Liver (tissue), 9 donors: Measurements from ENCODE around the gene ROR1. TPM values are rescaled to one million over a fixed set of nuclear protein-coding genes. Genes with fewer than 3 reads are reported as not detected.

Experiments used
- DNase-seq: peaks from one replicate; pipeline ENCODE4 v3.0.0-alpha.2; 2017; ENCODE audit warnings: low spot score
- H3K27ac ChIP-seq, 2 donors: one replicate each; pipeline ENCODE4 v1.7.0; 2013; ENCODE audit warnings: inconsistent platforms in 2 of 2, low read length in 2 of 2, control low read depth in 1 of 2, low read depth in 1 of 2, mild to moderate bottlenecking in 1 of 2
- H3K27me3 ChIP-seq, 4 donors: one replicate each; pipeline versions ENCODE4 v1.6.1 to v1.7.0; 2013; ENCODE audit warnings: low read length in 3 of 4, inconsistent platforms in 1 of 4, mild to moderate bottlenecking in 1 of 4, moderate library complexity in 1 of 4; ENCODE audit not compliant: control insufficient read depth in 4 of 4, insufficient read depth in 4 of 4
- H3K36me3 ChIP-seq, 4 donors: one replicate each; pipeline versions ENCODE4 v1.6.1 to v1.7.0; 2013; ENCODE audit warnings: low read length in 3 of 4, mild to moderate bottlenecking in 3 of 4, low read depth in 1 of 4, moderate library complexity in 1 of 4; ENCODE audit not compliant: control insufficient read depth in 4 of 4, insufficient read depth in 3 of 4
- H3K4me1 ChIP-seq, 4 donors: one replicate each; pipeline versions ENCODE4 v1.6.1 to v1.7.0; 2013; ENCODE audit warnings: low read length in 3 of 4, mild to moderate bottlenecking in 3 of 4, moderate library complexity in 1 of 4; ENCODE audit not compliant: control insufficient read depth in 4 of 4, insufficient read depth in 4 of 4
- H3K4me3 ChIP-seq, 3 donors: one replicate each; pipeline versions ENCODE4 v1.6.1 to v1.7.0; 2013; ENCODE audit warnings: low read length in 3 of 3, control low read depth in 1 of 3, low read depth in 1 of 3, mild to moderate bottlenecking in 1 of 3
- H3K9ac ChIP-seq, 2 donors: one replicate each; pipeline ENCODE4 v1.7.0; 2013; ENCODE audit warnings: low read length in 2 of 2, mild to moderate bottlenecking in 2 of 2, moderate library complexity in 2 of 2, control low read depth in 1 of 2, low read depth in 1 of 2
- H3K9me3 ChIP-seq, 4 donors: one replicate each; pipeline versions ENCODE4 v1.6.1 to v1.7.0; 2013; ENCODE audit warnings: low read length in 3 of 4; ENCODE audit not compliant: control insufficient read depth in 4 of 4
- ATF3 ChIP-seq: IDR thresholded peaks from 2 replicates; pipeline ENCODE4 v1.6.1; 2016; ENCODE audit warnings: antibody characterized with exemption
- CTCF ChIP-seq: fragments of 150-350 bp; IDR thresholded peaks from 2 replicates; pipeline ENCODE4 v1.5.1; 2017; ENCODE audit warnings: improper control_type of control experiment, low read depth, low read length; ENCODE audit not compliant: missing input control
- EGR1 ChIP-seq, 2 donors: IDR thresholded peaks; 2 replicates each; pipeline ENCODE4 v1.6.1; 2016 to 2018; ENCODE audit warnings: antibody characterized with exemption in 2 of 2, low read depth in 2 of 2
- FOXA1 ChIP-seq: IDR thresholded peaks from 2 replicates; pipeline ENCODE4 v1.6.1; 2016; ENCODE audit warnings: antibody characterized with exemption
- FOXA2 ChIP-seq: IDR thresholded peaks from 2 replicates; pipeline ENCODE4 v1.6.1; 2016; ENCODE audit warnings: antibody characterized with exemption
- GABPA ChIP-seq, 2 donors: IDR thresholded peaks in 1 of 2; conservative IDR thresholded peaks in 1 of 2; 2 replicates each; pipeline ENCODE4 v1.6.1; 2016; ENCODE audit warnings: antibody characterized with exemption in 2 of 2, mild to moderate bottlenecking in 1 of 2, moderate library complexity in 1 of 2
- HNF4A ChIP-seq, 2 donors: conservative IDR thresholded peaks; 2 replicates each; pipeline ENCODE4 v1.6.1; 2016; ENCODE audit warnings: antibody characterized with exemption in 2 of 2, mild to moderate bottlenecking in 2 of 2
- HNF4G ChIP-seq: IDR thresholded peaks from 2 replicates; pipeline ENCODE4 v1.6.1; 2016; ENCODE audit warnings: antibody characterized with exemption
- JUND ChIP-seq, 2 donors: IDR thresholded peaks; 2 replicates each; pipeline ENCODE4 v1.6.1; 2016; ENCODE audit warnings: antibody characterized with exemption in 2 of 2
- MAX ChIP-seq: IDR thresholded peaks from 2 replicates; pipeline ENCODE4 v1.6.1; 2016; ENCODE audit warnings: antibody characterized with exemption
- NR2F2 ChIP-seq: IDR thresholded peaks from 2 replicates; pipeline ENCODE4 v1.6.1; 2016; ENCODE audit warnings: antibody characterized with exemption
- RAD21 ChIP-seq, 2 donors: IDR thresholded peaks; 2 replicates each; pipeline ENCODE4 v1.6.1; 2016; ENCODE audit warnings: antibody characterized with exemption in 2 of 2, mild to moderate bottlenecking in 2 of 2
- REST ChIP-seq: IDR thresholded peaks from 2 replicates; pipeline ENCODE4 v1.6.1; 2016; ENCODE audit warnings: antibody characterized with exemption, mild to moderate bottlenecking
- RXRA ChIP-seq, 2 donors: IDR thresholded peaks; 2 replicates each; pipeline ENCODE4 v1.6.1; 2017 to 2018; ENCODE audit warnings: antibody characterized with exemption in 2 of 2, mild to moderate bottlenecking in 1 of 2
- SP1 ChIP-seq: IDR thresholded peaks from 2 replicates; pipeline ENCODE4 v1.6.1; 2018; ENCODE audit warnings: antibody characterized with exemption, mild to moderate bottlenecking
- TAF1 ChIP-seq: conservative IDR thresholded peaks from 2 replicates; pipeline ENCODE4 v1.6.1; 2016; ENCODE audit warnings: antibody characterized with exemption, mild to moderate bottlenecking
- YY1 ChIP-seq: IDR thresholded peaks from 2 replicates; pipeline ENCODE4 v1.6.1; 2016; ENCODE audit warnings: antibody characterized with exemption, mild to moderate bottlenecking
- ZBTB33 ChIP-seq: IDR thresholded peaks from 2 replicates; pipeline ENCODE4 v1.6.1; 2016; ENCODE audit warnings: antibody characterized with exemption
- whole genome bisulfite sequencing: extraction: QIAGEN DNeasy Blood & Tissue Kit; methylation state at CpG from one replicate; pipeline ENCODE4 v1.1.7; 2013; 5-methylcytosine and 5-hydroxymethylcytosine counted together
- polyA plus RNA-seq, 2 donors: library from polyadenylated mRNA; stranded (reverse) in 1 of 2; unstranded in 1 of 2; fragments of 200-250 nt in 1 of 2; fragments of >200 nt in 1 of 2; fragmentation: Nextera tagmentation in 1 of 2; extraction: Ambion mirVana in 1 of 2; gene quantifications; one replicate each; pipeline versions ENCODE4 v1.2.1 to v1.2.3, GENCODE V29; 2013 to 2015
- total RNA-seq, 2 donors: library from RNA; depleted of rRNA; stranded (reverse); fragments of >200 nt; gene quantifications; one replicate each; pipeline ENCODE4 v1.2.3, GENCODE V29; 2014
- donor health status: healthy.
- donor health status: healthy.
- donor health status: healthy.
- donor health status: healthy.
- donor health status: healthy.

ROR1 gene
- total and polyA plus RNA-seq, 4 donors: 0.15 to 0.98 (median 0.37) TPM

- Histone ChIP-seq H3K4me1 (no peaks in the 10 kb centered on the region), H3K36me3 (no peaks in the 10 kb centered on the region), H3K27ac (no peak overlapping the region), H3K27me3 (no peaks in the 10 kb centered on the region), H3K9me3 (no peaks in the 10 kb centered on the region), H3K9ac (no peak overlapping the region), H3K4me3 (no peak overlapping the region)
- TF ChIP-seq YY1: no peak
- no peak for TF ChIP-seq CTCF
- no peak for TF ChIP-seq ATF3
- no peak for TF ChIP-seq TAF1
- no peak for TF ChIP-seq FOXA1
- TF ChIP-seq EGR1 (IDR thresholded peaks at IDR 0.05; ENCODE audit: low read depth in 2 of 2): no peak
- TF ChIP-seq NR2F2: no peak
- TF ChIP-seq ZBTB33: no peak
- TF ChIP-seq RAD21 (IDR thresholded peaks at IDR 0.05): no peak
- no peak for TF ChIP-seq MAX
- TF ChIP-seq GABPA (IDR thresholded peaks at IDR 0.05 in 1 of 2, conservative IDR thresholded peaks at IDR 0.05 in 1 of 2): no peak
- no peak for TF ChIP-seq HNF4G
- no peak for TF ChIP-seq JUND (IDR thresholded peaks at IDR 0.05)
- no peak for TF ChIP-seq REST
- TF ChIP-seq SP1: no peak
- TF ChIP-seq RXRA (IDR thresholded peaks at IDR 0.05): no peak
- TF ChIP-seq HNF4A (conservative IDR thresholded peaks at IDR 0.05): no peak
- TF ChIP-seq FOXA2: no peak
- 77% methylated on average over 7 of the region's 7 CpGs for WGBS
- no peak for DNase-seq
Observed at GRCh38 chr1:63928186-63929105, 154.6 kb downstream of the ROR1 start.
